Common myeloid progenitor, CD34-positive (primary cell): ENCODE results near the gene PPL.

ENCODE experiments used
- CTCF ChIA-PET: fragments of 350-600 bp; sonication (Branson Sonifier 250); formaldehyde crosslinking; loops from one replicate; lab custom pipeline; 2021; ENCODE audit warnings: antibody characterized with exemption; lab: Charles Lee
- POLR2A ChIA-PET: fragments of 350-600 bp; sonication (Branson Sonifier 250); formaldehyde crosslinking; loops from one replicate; lab custom pipeline; 2021; ENCODE audit warnings: antibody characterized with exemption; lab: Charles Lee
- DNase-seq, 3 donors: peaks; one replicate each; pipeline versions ENCODE4 v3.0.0 to v3.0.0-alpha.2; 2013
- H3K27ac ChIP-seq, 2 experiments: 1 replicate in 1 of 2; 2 replicates in 1 of 2; pipeline ENCODE4 v1.7.0; 2013; ENCODE audit warnings: inconsistent platforms in 2 of 2, low read length in 2 of 2, mild to moderate bottlenecking in 2 of 2, low read depth in 1 of 2, moderate library complexity in 1 of 2; ENCODE audit not compliant: severe bottlenecking in 2 of 2, insufficient read depth in 1 of 2, poor library complexity in 1 of 2
- H3K27me3 ChIP-seq, 5 experiments: replicated peaks in 2 of 5; 1 replicate in 3 of 5; 2 replicates in 2 of 5; pipeline versions ENCODE4 v1.6.1 to v1.7.0; 2013; ENCODE audit warnings: low read length in 4 of 5, mild to moderate bottlenecking in 2 of 5, moderate library complexity in 2 of 5, inconsistent platforms in 1 of 5; ENCODE audit not compliant: insufficient read depth in 5 of 5, control insufficient read depth in 4 of 5
- H3K36me3 ChIP-seq, 4 experiments: 1 replicate in 2 of 4; 2 replicates in 2 of 4; pipeline versions ENCODE4 v1.6.1 to v1.7.0; 2013; ENCODE audit warnings: low read length in 3 of 4, control low read depth in 1 of 4, mild to moderate bottlenecking in 1 of 4; ENCODE audit not compliant: control insufficient read depth in 4 of 4, insufficient read depth in 4 of 4
- H3K4me1 ChIP-seq, 4 experiments: 1 replicate in 3 of 4; 2 replicates in 1 of 4; pipeline versions ENCODE4 v1.6.1 to v1.7.1; 2013; ENCODE audit warnings: low read length in 3 of 4, mild to moderate bottlenecking in 3 of 4, control low read depth in 1 of 4, inconsistent platforms in 1 of 4, moderate library complexity in 1 of 4; ENCODE audit not compliant: control insufficient read depth in 4 of 4, insufficient read depth in 4 of 4; ENCODE audit errors: control extremely low read depth in 1 of 4
- H3K4me3 ChIP-seq, 7 experiments: 1 replicate in 4 of 7; 2 replicates in 3 of 7; pipeline versions ENCODE4 v1.5.1 to v1.7.0; 2013; ENCODE audit warnings: mild to moderate bottlenecking in 7 of 7, low read length in 6 of 7, moderate library complexity in 6 of 7, inconsistent platforms in 2 of 7, low read depth in 2 of 7, control low read depth in 1 of 7; ENCODE audit not compliant: insufficient read depth in 4 of 7, control insufficient read depth in 1 of 7; ENCODE audit errors: extremely low read depth in 1 of 7
- H3K9me3 ChIP-seq, 5 experiments: 1 replicate in 4 of 5; 2 replicates in 1 of 5; pipeline versions ENCODE4 v1.6.1 to v1.7.1; 2013; ENCODE audit warnings: low read length in 4 of 5, mild to moderate bottlenecking in 2 of 5, inconsistent platforms in 1 of 5, low read depth in 1 of 5, moderate library complexity in 1 of 5; ENCODE audit not compliant: control insufficient read depth in 4 of 5, insufficient read depth in 2 of 5; ENCODE audit errors: control extremely low read depth in 1 of 5
- WGBS: methylation state at CpG from one replicate; pipeline ENCODE4 v1.1.5; 2013; ENCODE audit not compliant: insufficient coverage; 5-methylcytosine and 5-hydroxymethylcytosine counted together

The PPL gene

GRCh38 chr16:4883501-4883900 is 53.4 kb downstream of the PPL start:
- Histone ChIP-seq H3K27ac (no peak overlapping the region), H3K9me3 (no peaks in the 10 kb centered on the region), H3K36me3 (peaks cover 18 to 88% (median 64%) of the 10 kb centered on the region in 4 experiments), H3K4me1 (no peaks in the 10 kb centered on the region), H3K4me3 (no peak overlapping the region), H3K27me3 (no peaks in the 10 kb centered on the region)
- CTCF ChIA-PET = interaction anchor here (0.9 kb wide), 1 partner anchor 11 kb away, joined by 3 read pairs; no protein-coding TSS in a partner anchor
- POLR2A ChIA-PET = no interaction called here
- DNase-seq = no peak
- WGBS = 98% methylated on average over 25 of the region's 25 CpGs

GRCh38 chr16:4882633-4883285 is 54.2 kb downstream of the PPL start:
- Histone ChIP-seq H3K27ac (no peak overlapping the region), H3K9me3 (no peaks in the 10 kb centered on the region), H3K4me1 (no peaks in the 10 kb centered on the region), H3K36me3 (peaks cover 22 to 94% (median 71%) of the 10 kb centered on the region in 4 experiments), H3K27me3 (no peaks in the 10 kb centered on the region), H3K4me3 (no peak overlapping the region)
- ChIA-PET POLR2A (no interaction called here), CTCF (interaction anchor here (1.1 kb wide), 1 partner anchor 73 kb away, joined by 3 read pairs; no protein-coding TSS in a partner anchor)
- DNase-seq = no peak
- 96% methylated on average over 10 of the region's 11 CpGs for WGBS

- H3K36me3 ChIP-seq = peaks cover 22 to 96% (median 76%) of the 10 kb centered on the region in 4 experiments
- 90% methylated on average over 2 of the region's 14 CpGs for WGBS
Measured at GRCh38 chr16:4882000-4882632, 54.8 kb downstream of the PPL start.

GRCh38 chr16:4880006-4880580 is 56.9 kb downstream of the PPL start:
- peaks cover 25 to 97% (median 78%) of the 10 kb centered on the region in 4 experiments for H3K36me3 ChIP-seq
- H3K4me1 ChIP-seq = no peaks in the 10 kb centered on the region
- no peak overlapping the region for H3K27ac ChIP-seq
- no peaks in the 10 kb centered on the region for H3K27me3 ChIP-seq
- WGBS = 94% methylated on average over 17 of the region's 17 CpGs
- no peaks in the 10 kb centered on the region for H3K9me3 ChIP-seq
- CTCF ChIA-PET = interaction anchor here (1.2 kb wide), 1 partner anchor 11 kb away, joined by 4 read pairs; no protein-coding TSS in a partner anchor
- H3K4me3 ChIP-seq = no peak overlapping the region
- no peak for DNase-seq
- POLR2A ChIA-PET = no interaction called here

More at GRCh38 chr16:4882000-4882632, 54.8 kb downstream of the PPL start:
- POLR2A ChIA-PET = no interaction called here
- no peaks in the 10 kb centered on the region for H3K4me1 ChIP-seq
- no peak for DNase-seq
- CTCF ChIA-PET = interaction anchor here (1.1 kb wide), 1 partner anchor 74 kb away, joined by 3 read pairs; no protein-coding TSS in a partner anchor
- no peak overlapping the region for H3K27ac ChIP-seq
- no peaks in the 10 kb centered on the region for H3K9me3 ChIP-seq
- H3K27me3 ChIP-seq = no peaks in the 10 kb centered on the region
- H3K4me3 ChIP-seq = no peak overlapping the region

- H3K27ac ChIP-seq = no peak overlapping the region
- peaks cover 25 to 97% (median 80%) of the 10 kb centered on the region in 4 experiments for H3K36me3 ChIP-seq
- H3K9me3 ChIP-seq = no peaks in the 10 kb centered on the region
- no peak for DNase-seq
- POLR2A ChIA-PET = no interaction called here
- H3K4me3 ChIP-seq = no peak overlapping the region
- no peaks in the 10 kb centered on the region for H3K27me3 ChIP-seq
- CTCF ChIA-PET = no interaction called here
- H3K4me1 ChIP-seq = no peaks in the 10 kb centered on the region
- WGBS = no CpG with 5 or more reads among the region's 4 CpGs
Measured at GRCh38 chr16:4879049-4879448, 57.9 kb downstream of the PPL start.

- Histone ChIP-seq H3K27ac (no peak overlapping the region), H3K9me3 (no peaks in the 10 kb centered on the region), H3K27me3 (no peaks in the 10 kb centered on the region), H3K4me3 (no peak overlapping the region), H3K36me3 (peaks cover 23 to 95% (median 77%) of the 10 kb centered on the region in 4 experiments), H3K4me1 (no peaks in the 10 kb centered on the region)
- WGBS = 96% methylated on average over 7 of the region's 14 CpGs
- ChIA-PET POLR2A (no interaction called here), CTCF (no interaction called here)
- no peak for DNase-seq
Measured at GRCh38 chr16:4877380-4877685, 59.6 kb downstream of the PPL start.
